Fibroblast of skin of left biceps (primary cell): Measurements from ENCODE around the gene ELL2.
"Not testable (repeated sequence)": the region's sequence is repeated elsewhere in the genome, so short reads cannot be mapped to it uniquely, and the experiment has no call there.

Source experiments
- DNase-seq, 2 experiments: peaks; one replicate each; pipeline ENCODE4 v3.0.0-alpha.2; 2013; ENCODE audit warnings: low read depth in 2 of 2

Gene ELL2

DNA sequence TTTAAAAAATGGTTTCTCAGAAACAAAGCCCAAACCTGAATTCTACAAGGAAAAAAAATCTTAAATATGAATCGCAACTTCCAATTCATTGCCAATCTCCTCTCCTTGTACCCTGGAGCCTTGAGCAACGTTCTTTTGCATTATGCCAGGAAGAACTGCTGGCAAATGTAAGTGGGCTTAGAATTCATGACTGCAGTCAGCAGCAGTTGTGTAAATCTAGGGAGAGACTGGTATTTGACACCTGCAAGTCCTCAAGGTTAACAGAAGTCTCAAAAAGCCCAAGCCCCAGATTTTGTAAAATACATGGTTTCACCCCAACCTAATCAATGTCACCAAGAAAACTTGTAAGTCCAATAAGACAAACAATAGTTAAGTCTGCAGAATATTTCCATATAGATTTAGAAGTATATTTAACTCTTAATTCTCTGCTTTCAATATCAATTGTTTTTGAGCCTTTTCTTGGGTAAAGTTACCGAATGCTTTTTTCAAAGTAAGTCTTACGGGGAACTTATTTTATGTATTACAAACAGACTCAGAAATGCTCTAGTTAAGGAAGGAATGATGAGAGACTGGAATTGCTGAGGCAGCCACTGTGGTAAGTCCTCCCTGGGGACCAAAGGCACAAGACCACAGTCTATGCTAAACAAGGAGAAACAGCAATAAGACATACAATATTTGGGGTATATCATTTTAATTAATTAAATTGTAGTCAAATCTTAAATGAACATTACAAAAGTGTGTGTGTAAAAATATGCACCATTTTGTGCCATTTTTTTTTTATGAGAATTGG lies 31.3 kb downstream of the ELL2 start:
- no peak for DNase-seq

DNA sequence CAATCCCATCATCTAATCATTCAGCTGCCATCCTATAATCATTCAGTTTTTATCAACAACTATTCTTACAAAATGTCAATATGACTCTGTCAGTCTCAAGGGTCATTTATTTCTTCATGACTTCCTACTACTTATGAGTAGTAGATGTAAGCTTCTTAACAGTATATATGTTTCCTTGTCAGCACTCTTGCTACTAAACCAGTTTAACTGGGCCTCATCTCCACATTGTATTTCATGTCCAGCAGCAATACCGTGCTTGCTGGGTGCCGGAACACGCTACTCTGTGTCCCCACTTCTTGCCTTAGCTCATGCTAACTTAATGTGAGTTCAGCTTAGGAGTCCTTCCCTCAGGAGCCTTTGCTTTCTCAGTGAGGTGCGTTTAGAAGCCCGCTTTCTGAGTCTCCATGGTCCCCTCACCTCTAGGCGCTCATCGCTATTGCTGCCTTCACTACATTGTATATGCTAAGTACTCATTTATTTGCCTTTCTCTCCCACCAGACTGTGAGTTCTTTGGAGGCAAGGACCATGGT lies 32.9 kb downstream of the ELL2 start:
- DNase-seq = no peak

DNA sequence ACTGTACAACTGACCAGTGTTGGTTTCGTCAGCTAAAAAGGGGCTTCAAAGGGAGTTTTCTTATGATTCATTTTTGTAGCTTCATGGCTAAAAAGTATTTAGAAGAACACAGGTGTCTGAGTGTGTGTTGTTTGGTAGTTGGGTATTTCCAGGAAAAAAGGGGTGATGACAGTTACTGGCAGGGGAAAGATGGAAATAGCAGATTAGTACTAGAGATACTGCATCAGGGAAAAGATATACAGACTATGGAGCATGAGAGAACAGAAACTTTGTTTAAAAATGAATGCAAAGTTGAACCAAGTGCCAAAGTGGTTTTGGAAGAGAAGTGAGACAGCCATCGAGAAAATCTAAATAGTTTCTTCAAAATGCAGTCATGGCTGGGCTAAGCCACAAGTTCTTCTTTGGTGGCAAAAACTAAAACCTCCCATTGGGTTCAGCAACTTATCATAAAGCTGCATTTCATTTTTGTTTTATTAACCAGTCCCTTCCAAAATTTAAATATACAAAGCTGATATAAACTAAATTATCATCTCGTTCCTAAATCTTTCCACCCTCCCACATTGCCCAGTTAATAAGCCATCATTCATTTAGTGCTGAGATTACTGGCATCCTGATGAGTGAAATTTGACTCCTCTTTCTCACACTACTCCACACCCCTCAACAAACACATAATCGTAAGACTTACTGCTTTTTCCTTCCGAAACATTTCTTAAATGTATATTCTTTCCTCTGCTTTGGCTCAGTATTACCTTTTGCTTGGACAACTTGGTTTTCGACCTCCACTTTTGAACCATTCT lies 33.5 kb downstream of the ELL2 start:
- DNase-seq = no peak

DNA sequence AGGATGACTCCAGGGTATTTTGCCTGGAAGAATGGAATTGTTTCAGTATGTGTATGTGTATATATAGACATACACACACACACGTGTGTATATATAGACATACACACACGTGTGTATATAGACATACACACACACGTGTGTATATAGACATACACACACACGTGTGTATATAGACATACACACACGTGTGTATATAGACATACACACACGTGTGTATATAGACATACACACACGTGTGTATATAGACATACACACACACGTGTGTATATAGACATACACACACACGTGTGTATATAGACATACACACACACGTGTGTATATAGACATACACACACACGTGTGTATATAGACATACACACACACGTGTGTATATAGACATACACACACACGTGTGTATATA lies 34.4 kb downstream of the ELL2 start:
- DNase-seq = not testable (repeated sequence)

DNA sequence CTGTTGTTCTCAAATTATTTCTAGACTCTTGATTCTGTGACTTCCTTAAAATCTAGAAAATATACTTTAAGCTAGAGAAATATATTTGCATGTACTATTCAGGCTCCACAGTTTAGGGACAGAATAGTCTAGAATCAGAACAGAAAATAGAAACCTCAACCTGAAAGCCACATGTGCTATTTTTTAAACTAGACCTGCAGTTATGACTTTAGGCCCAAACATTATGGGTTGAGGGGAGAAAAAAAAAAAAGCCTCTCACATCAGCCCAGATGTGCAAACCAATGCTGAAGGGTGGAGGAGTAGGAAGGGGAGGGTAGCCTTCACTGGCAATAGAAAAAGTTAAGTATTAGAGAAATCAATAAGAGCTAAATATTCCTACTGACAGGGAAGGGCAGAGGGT lies 35.7 kb downstream of the ELL2 start:
- DNase-seq = no peak

DNA sequence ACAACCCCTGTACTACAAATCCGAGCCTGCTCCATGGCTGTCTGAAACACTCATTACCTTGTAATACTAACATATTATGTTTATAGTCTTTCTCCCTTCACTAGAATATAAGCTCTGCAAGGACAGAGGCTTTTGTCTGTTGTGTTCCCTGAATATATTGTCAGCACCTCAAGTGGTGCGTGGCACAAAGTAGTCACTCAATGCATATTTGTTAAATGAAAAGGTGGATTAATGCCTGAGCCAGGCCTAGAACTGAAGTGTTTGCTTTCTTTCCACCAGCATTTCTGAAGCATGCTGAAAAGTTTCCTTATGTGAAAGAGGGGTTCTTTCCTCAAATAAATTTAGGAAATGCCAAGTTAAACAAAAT lies 36.3 kb downstream of the ELL2 start:
- DNase-seq = no peak

DNA sequence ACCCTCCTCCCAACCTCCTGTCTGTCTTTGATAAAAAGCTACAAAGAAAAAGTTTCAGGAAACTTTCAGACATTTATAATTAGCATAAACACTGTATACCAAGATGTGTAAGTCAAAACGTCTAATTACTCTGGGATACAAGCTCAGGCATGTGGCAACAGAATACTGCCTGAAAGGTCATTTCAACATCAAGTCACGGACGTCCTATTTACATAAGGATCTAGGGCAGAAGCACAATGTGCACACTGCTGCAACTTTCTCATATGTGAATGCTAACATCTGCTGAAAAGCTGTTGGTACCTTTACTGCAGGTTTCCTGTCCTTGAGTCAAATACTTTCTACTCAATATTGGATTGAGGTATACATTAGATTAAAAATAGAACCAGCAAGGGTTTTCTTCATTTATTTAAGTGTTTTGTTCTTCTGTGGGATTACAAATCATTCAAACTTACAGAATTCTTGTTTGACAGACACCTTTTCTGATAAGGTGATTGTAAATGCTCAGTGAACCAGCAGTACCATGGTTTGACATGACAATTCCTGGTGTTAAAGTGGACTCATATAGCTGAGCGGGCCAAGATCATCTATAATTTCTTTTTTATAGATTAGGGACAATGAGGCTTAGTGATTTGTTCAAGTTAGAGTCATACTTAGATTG lies 36.8 kb downstream of the ELL2 start:
- no peak for DNase-seq

DNA sequence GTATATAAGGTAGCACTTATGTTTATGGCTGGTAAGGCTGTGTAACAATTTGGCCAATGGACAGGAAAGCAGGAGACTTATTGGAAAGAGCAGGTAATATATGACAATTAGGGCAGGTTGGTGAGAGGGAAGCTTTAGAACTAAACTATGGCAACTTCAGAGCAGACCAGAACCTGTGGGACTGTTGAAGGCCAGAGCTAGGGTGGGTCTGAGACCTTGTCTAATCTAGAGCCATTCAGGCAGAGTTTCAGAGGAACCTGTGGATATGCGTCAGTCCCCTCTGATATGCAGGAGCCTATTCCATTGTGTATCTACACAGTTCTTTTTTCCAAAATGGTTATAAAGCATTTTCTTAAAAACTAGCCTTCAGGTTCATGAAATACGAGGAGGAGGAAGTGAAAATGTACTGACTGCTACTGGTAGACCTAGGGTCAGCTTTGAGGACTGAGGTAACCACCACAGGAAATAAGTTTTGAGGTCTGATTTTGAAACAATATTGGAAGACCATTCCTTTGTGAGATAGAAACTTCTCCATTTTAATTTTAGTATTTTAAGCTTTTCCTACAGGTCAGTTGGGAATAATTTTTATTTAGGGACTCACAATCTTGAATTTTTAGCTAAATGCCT lies 37.6 kb downstream of the ELL2 start:
- no peak for DNase-seq

DNA sequence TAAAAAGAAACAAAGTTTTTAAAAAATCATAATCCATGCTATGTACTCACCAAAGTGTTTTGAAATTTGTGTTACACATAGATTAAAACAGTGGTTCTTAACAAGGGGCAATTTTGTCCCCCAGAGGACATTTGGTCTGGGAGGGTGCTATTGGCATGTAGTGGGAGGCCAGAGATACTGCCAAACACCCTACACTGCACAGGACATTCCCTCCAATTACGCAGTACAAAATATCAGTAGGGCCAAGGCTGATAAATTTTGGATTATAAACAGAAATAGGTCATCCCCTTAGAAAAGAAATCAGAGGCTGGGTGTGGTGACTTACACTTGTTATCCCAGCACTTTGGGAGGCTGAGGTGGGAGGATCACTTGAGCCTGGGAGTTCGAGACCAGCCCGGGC lies 38.9 kb downstream of the ELL2 start:
- no peak for DNase-seq

DNA sequence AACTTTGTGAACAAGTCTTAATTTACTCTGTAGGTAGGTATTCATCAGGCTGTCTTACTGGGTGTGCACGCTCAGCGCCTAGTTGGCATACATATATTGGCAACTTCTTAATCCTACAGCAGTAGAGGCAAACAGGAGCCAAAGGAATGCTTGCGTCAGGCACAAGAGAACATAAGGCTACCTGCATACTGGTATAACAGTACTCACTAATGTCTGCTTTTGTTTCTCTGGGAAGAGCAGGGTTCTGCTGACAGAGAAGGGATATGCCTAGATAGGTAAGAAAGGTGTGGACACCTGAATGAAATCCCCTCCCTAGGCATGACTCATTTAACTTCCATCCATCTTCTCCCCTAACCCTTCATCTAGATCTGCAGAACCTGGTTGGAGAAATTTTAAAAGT lies 40.1 kb downstream of the ELL2 start:
- DNase-seq = no peak

DNA sequence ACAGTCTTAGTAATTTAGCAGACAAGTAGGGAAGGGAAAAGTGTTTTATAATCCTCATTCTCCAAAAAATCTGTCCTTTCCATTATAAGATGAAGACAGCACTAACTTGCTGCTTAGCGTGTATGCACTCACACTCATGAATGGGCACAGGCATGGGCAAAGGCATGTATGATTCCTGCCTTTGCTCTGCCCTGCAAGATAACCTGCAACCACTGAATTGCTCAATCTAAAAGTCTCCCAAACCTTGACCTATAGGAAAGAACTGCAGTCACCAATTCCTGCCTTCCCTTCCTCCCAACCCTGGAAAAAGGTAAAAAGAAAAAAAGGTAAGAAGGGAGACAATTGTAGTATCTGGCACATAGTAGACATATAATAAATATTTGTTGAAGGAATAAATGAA lies 40.8 kb downstream of the ELL2 start:
- DNase-seq = no peak

DNA sequence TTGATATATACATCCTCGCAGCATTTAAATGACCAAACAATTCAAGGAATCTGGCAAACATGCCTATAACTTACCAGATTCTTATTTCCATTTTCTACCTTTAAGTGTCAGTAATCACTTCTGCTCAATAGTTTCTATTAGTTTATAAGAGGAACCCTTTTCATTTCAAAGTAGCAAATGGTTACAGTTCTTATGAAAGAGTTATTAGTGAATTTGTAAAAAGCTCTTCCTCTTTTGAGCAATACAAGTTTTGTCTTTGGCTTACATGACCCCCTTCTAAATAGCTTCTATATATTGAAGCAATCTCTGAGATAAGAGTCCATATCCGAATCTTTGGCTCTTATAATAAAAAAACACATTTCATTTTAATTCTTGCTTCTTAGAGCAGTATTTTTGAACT lies 42.0 kb downstream of the ELL2 start:
- DNase-seq = no peak

DNA sequence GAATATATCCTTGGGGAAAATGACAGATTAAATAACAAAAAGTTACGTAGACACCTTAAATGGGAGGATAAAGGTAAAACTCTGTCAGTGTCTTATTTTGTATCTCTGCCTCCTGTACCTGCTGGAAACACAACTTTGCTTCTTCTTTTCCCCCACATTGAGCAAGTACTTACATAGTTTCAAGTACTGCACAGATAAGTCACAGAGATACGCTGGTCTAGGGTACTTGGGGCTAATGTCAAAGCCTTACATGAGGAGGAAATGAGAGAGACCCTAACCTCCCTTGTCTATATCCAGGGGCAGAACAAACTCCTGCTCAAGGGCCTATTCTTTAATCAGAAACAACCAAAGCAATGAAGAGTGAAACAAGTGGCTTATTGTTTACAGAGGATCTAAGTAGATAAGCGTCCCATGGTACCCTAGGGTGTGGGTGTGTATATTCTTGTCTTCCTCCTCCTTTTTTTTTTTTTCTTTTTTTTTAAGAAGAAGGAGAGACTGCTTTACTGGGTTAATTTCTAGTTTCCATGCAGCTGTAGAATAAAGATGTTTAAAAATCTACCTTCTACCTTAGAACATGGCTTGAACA lies 43.1 kb downstream of the ELL2 start:
- DNase-seq = no peak

DNA sequence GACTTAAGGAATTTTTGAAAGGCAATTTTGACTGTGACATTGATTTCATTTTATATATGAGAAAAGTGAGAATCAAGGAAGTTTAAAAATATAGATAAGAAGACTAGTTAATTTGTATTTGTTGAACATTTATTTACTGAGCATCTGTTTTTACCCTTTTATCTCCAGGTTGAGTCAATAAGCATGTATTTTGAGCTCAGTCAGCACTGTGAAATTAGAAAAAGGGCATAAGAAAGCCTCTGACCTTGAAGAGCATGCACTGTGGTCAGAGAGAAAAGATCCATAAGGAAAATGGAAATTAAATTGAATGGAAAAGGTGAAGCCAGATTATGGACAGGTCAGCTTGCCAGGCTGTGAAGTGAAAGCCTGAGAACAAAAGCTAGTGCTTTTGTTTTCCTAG lies 44.4 kb downstream of the ELL2 start:
- no peak for DNase-seq

DNA sequence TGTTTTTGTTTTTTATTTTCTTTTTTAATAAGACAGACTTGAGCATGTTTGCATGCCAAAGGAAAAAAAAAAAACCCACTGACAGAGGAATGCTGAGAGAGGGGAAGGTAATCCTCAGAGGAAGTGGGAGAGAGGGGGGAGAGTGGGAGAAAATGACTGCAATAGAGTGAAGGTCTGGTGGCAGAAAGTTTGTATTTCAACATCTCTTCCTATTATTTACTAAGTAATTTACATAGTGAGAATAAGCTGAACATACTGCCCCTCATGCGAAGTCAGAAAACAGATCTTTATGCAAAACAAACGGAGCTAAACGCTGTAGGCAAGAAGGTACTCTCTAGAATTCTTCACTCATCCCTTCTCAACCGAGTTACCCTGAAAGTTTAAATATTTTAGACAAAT lies 45.0 kb downstream of the ELL2 start:
- no peak for DNase-seq

DNA sequence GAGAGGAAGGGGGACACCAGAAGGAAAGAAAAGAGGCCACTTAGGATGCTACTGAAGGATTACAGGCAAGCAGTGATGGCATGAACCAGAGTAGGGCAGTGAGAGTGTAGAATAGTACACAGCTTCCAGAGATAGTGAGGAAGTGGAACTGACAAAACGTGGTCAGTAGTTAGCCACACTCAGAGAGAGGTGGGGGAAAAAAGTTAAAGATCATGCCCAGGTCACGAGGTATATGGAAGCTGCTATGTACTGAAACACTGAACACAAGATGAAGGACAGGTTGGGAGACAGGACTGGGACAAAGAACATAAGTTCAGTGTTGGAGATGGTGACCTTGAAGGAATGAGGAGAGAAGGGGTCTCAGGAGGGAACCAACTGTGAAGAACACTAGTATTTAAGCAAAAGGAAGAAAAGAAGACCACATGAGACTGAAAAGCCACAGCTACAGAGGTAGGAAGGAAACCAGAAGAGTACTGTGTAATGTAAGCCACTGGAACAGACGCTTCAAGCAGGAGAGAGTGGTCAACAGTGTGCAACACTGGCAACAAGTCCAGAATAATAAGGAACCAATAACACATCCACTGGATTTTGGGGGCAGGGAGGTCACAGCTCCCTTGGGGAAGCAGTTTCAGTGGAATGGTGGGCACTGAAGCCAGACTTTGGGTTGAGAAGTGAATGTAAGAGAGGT lies 45.5 kb downstream of the ELL2 start:
- no peak for DNase-seq

DNA sequence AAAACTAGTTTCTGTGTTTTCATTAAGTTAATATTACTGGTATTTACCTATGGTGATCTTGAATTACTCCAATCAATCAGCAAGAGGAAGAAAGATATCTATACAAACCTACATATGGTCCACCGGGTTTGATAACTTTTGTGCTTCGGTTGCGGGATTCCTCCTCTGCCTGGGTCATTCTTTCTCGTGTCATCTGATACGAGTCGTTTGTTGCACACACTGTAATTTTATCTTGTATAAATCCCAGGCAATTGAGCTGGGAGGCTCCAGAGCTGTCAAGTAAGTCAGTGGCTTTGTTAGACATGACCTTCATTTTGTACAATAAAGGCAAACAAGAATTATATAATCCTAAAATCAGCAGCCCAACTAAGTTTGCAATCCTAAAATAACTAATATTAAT lies 48.0 kb downstream of the ELL2 start:
- DNase-seq = no peak

DNA sequence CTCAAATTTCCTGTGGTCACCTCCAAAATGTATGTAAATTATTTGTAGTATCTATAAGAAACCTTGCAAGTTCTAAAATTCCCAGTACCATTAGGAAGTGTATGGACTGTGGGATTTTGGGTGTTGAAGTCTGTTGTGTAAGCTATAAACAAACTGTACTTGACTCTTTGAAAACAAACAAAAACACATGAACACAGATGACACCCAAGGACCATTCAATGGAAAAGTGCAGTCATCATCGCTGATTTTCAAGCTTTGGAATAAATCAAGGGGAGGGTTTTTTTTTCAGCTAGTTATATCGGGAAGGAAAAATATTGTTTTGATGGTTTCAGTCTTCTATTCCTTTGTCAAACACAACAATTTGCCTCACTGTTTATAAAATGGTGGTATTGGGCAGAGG lies 49.6 kb downstream of the ELL2 start:
- no peak for DNase-seq

DNA sequence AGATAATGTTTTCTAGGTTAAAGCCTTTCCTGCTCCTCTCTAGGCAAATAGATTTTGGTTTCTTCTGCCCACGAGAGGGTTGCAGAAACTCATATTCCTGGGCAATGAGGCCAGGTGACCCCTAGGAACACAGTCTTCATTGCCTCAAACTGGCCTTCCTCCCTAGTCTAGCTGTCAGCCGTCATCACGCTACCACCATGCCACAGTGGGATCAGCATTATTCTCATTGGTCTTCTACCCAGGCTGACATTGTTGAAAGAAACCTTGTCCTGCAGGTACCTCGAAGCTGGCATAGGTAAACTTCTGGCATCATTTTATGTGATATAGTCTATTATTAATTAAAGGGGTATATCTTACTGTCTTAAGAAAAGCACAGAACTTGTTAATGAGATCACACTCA lies 51.1 kb downstream of the ELL2 start:
- DNase-seq = no peak

DNA sequence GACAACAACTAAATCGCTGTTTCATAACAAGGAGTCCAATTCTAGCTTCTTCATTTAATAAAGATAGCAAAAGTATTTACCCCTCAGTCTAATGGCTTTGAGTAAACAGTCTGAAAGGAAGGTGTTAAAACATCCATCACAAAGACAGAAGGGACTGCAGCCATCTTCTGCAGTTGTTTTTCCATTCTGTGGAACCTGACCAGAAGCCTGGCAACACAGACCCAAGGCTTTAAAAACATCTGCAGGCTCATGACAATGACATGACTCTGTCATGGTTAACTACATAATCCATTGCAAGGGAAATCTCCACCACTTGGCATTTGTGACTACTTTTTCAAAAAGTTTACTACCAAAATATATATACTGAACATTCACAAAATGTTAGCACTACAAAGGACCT lies 51.9 kb downstream of the ELL2 start:
- no peak for DNase-seq

DNA sequence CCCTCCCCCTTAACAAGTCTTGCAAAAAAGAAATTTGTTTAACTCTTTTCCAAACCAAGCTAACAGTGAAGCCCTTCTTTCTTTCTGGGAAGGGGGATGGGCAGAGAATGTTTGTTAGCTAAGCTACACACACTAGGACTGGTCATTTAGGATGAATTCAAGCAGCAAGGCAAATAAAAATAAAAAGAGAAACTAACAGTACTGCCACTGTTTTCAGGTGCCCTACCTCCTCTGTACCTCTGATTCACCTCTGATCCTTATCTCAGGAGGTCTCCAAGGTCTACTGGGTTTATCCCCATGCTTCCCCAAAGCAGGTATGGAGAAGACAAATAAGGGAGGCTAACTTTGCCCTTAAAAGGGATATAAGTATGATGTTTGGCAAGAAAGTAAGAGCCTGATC lies 52.9 kb downstream of the ELL2 start:
- DNase-seq = no peak
